Gastrocnemius medialis (tissue), 4 donors: ENCODE measurements around the gene PPM1M.

Source experiments
- CTCF ChIP-seq, 5 experiments: fragments of 450-650 bp in 3 of 5; fragments of 200-600 bp in 2 of 5; sonication (generic) in 2 of 5; IDR thresholded peaks in 4 of 5; conservative IDR thresholded peaks in 1 of 5; 1 replicate in 4 of 5; 2 replicates in 1 of 5; pipeline ENCODE4 v1.5.1; 2016 to 2019; ENCODE audit warnings: antibody characterized with exemption in 5 of 5, mild to moderate bottlenecking in 3 of 5, moderate library complexity in 3 of 5
- POLR2A ChIP-seq, 2 donors: fragments of 450-650 bp; IDR thresholded peaks; one replicate each; pipeline ENCODE4 v1.6.1; 2017; ENCODE audit warnings: antibody characterized with exemption in 2 of 2, mild to moderate bottlenecking in 2 of 2, moderate library complexity in 2 of 2

GRCh38 chr3:52257911-52258310 is 12.4 kb downstream of the PPM1M start:
- TF ChIP-seq POLR2A (IDR thresholded peaks at IDR 0.05) = no peak
- TF ChIP-seq CTCF (IDR thresholded peaks at IDR 0.05 in 4 of 5, conservative IDR thresholded peaks at IDR 0.05 in 1 of 5) = no peak
